HG03460 (cell line): ENCODE results near the gene CFAP97D1.

Source experiments
- ATAC-seq: cut with Tn5 transposase; IDR thresholded peaks from one replicate; pipeline ENCODE4 v1.9.1; 2021; ENCODE audit not compliant: unreplicated experiment

Gene CFAP97D1

DNA sequence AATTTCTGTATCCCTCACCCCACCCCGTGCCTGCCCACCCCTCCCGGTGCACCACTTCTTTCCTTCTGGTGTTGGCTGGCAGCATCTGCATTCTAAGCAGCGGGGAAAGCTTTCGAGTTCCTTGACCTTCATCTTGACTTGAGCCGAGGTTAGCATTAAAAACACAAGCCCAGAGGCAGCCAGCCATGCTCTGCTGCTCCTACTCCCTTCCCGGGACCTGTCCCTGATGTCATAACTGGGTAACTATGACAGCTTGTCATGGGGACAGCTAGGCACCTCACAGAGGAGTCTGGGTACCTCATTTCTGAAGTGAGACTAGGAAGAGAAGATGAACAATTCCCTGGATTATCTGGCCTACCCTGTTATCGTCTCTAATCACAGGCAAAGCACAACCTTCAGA is at the start of gene CFAP97D1:
Gene CFAP97D1, plus strand, starts transcription at position 301 of the 400 bp plus-strand sequence. Its CDS starts 28 bp downstream, at position 329.
- no peak for ATAC-seq

DNA sequence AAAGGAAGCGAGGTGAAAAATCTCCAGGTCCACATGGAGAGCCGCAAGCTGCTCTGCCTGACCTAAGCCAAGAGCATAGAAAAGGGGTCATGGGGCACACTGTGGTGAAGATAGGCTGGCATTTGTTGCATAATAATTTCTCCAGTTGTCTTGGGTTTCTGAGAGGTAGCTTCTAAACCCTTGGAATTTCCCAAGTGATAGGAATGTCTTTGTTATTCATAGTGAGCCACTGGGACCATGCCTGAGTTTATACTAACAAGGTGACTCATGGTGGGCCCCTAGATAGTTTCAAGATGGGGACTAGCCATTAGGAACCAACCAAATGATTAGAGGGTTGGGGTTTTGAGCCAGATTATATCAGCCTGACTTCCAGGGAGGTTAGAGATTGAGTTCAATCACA is 47.3 kb upstream of the CFAP97D1 start:
- ATAC-seq, result no peak

DNA sequence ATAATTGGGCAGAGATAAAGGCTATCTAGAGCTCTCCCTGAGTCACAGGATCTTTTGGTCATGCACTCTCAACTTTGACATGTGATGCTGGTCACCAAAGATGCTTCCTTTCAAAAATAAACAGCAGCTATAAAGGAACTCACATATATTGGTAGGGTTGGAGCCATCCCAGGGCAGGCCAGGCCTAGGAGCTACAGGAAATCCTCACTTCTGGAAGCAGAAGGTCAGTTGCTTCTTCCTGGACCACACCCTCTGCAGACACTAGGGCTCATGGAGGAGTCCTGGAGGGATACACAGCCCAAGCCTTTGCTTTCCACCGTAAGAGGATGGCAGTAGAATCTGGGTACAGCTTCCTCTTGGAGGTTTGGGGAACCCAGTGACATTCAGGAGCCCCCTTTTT is 46.3 kb upstream of the CFAP97D1 start:
- no peak for ATAC-seq

GRCh38 chr17:43734376-43734775 is 45.9 kb upstream of the CFAP97D1 start:
- ATAC-seq, result no peak

DNA sequence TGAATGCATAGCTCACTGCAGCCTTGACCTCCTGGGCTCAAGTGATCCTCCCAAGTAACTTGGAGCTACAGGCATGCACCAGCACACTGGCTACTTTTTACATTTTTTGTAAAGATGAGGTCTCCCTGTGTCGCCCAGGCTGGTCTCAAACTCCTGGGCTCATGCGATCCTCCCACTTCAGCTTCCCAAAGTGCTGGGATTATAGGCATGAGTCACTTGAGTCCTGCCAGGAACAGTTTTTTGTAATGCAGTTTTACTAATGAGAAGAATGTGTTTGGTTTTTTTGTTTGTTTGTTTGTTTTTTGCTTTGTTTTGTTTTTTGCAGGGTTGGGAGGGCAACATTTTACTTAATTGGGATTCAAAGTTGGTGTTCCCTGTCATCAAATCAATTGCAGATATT is 43.8 kb upstream of the CFAP97D1 start:
- no peak for ATAC-seq

- no peak for ATAC-seq
Measured at GRCh38 chr17:43737722-43738121, 42.5 kb upstream of the CFAP97D1 start.

DNA sequence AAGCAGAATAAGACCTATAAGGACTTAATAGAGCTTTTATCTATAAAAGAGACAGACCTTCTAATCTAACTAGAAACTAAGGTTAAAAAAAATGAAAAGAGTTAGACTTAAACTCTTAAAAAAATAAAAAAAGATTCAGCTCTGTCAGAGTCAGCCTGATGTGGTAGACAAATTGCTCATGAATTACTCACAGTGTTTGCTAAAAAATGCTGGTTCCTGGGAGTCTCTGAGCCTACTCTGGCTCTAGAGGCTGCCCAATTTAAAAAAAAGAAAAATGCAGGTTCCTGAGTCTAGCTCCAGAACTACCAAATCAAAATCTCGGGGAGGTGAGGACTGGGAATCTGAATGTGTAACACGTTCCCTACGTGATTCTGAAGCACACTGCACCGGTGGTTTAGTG is 39.7 kb upstream of the CFAP97D1 start:
- no peak for ATAC-seq

GRCh38 chr17:43741636-43742035 is 38.6 kb upstream of the CFAP97D1 start:
- no peak for ATAC-seq

GRCh38 chr17:43745541-43745940 is 34.7 kb upstream of the CFAP97D1 start:
- no peak for ATAC-seq

- ATAC-seq, result no peak
Measured at GRCh38 chr17:43750153-43750552, 30.1 kb upstream of the CFAP97D1 start.

DNA sequence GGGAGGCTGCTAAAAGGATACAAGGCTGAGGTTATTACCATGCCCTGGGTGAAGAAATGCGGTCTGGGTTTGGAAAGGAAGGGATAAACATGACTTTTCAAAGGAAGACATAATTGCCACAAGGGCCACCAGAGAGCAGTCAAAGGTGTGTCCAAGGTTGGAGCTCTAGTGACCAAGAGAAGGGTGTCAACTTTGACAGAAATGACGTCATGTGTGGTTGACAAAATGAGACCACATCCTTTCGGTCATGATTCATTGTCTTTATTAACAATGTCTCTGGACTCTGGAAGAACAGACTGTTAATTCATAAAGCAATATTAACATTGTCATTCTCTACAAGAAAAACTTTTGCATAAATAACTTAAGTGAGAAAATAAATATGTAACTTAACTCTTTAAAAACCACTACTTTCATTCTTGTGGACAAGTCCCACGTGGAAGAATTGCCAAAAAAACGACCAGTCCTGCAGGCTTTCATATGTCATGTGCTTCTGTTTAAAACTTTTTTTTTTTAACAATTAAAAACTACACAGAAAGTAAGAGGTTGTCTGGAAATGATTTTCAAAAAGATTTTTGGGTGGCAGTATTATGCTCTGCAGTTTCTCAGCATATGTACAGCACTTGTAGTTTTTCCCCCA is 26.6 kb upstream of the CFAP97D1 start:
- no peak for ATAC-seq

GRCh38 chr17:43754947-43755346 is 25.3 kb upstream of the CFAP97D1 start:
- no peak for ATAC-seq

DNA sequence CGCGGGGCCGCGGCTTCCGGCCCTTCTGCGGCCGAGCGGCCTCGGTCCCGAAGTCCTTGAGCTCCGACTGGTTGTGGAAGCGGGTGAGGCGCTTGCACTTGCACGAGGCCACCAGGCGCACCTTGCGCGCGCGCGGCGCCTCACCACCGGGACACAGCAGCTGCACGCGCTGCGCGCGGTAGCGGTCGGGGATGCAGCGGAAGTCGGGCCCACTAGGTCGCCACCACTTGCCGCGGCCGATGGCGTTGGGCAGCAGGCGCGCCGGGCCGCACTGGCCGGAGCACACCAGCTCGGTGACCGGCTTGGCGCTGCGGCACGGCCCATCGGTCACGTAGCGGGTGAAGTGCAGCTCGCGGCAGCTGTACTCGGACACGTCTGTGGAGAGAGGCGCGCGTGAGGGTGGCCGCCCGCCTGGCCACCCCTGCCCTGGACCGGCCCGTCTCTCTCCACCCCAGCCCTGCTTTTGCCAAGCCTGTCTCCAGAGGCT is 24.8 kb upstream of the CFAP97D1 start:
- no peak for ATAC-seq

DNA sequence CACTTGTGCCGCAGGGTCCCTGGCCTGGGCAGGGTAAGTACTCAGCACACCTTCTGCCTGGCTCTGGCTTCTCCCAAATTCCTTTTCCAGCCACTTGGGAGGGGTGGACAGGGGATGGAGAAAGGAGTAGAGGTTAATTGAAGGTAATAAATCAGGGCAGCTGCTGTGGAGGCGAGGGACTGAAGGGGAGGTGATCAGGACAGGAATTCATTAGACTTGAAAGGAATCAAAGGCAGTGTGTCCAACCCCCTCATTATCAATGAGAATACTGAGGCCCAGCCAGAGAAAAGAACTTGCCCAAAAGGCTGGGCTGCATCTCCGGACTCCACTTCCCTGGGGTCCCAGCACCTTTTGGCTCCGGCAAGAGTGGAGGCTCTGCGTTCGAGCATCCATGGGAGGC is 24.0 kb upstream of the CFAP97D1 start:
- no peak for ATAC-seq

DNA sequence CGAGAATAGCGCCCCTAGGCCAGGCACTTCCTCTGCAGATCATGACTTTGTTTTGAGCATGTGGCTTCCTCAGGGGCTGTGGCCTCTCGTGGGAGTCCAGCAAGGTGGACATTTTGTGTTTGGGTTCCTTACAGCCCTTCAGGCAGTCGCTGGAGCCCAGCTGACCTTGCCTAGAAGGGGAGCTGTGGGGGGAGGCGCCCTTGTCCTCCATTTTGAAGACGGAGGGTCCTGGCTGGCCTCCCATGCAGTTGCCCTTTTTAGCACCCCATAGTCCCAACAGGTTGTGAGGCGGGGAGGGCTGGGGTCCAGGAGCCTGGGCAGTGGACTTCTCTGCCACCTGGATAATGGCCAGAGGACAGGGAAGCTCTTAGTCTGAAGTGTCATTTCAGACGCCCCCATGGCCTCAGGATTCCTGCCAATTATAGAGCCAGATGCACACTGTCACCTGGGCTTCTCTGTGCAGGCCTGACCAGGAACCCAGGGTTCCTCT is 23.0 kb upstream of the CFAP97D1 start:
- no peak for ATAC-seq

- no peak for ATAC-seq
Measured at GRCh38 chr17:43758086-43758485, 22.1 kb upstream of the CFAP97D1 start.

- no peak for ATAC-seq
Measured at GRCh38 chr17:43758497-43759174, 21.6 kb upstream of the CFAP97D1 start, which contains the start of gene SOST. TSS of gene SOST (minus strand) at chr17:43758791. CDS start at chr17:43758741, 50 bp downstream.

DNA sequence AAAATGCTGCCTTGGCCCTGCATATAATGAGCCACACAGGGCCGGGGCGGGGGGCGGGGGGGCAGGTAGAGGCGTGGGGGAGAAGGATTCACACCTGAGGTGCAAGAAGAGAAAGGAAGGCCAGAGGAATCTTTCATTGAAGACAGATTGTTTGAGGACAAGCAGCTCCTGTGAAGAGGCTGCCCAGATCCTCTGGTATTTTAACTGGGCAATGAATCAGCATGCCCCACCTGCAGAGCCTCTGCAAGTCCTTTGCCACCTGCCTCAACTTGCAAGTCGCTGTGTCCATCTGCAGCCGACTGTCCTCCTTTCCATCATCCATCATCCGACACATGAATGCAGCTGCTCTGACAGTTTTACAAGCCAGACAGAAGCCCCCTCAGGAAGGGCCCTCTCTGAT is 20.4 kb upstream of the CFAP97D1 start:
- no peak for ATAC-seq

GRCh38 chr17:43760254-43760852 is 19.9 kb upstream of the CFAP97D1 start:
- no peak for ATAC-seq

GRCh38 chr17:43766413-43767052 is 13.7 kb upstream of the CFAP97D1 start:
- no peak for ATAC-seq

DNA sequence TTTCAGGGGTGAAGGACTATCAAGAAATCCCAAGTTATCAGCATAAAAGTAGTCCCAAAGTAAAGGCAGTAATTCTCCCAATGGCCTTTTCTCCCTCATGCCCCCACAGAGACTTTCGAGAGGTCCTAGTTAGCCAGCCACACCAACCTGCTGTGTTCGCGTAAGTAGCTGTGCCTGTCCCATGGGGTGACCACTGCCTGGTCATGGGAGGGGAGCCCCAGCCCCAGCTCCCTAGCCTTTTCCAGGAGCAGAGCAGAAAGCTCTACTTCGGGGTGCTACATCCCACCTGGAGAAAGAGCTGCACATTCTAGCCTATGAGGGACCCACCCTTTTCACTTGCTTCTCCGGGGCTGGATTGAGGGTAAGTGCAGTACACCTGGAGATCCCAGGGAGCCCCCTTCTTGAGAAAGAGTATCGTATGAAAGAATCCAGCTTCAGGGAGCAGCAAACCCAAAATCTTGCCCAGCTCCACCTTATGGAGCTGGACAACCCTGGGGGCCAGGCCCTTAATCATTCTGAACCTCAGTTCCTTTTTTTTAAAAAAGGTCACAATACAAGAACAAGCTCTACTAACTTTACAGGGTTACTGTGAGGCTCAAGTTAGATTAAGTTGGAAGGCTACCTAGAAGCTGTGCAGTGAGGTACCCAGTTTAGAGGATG is 13.1 kb upstream of the CFAP97D1 start:
- no peak for ATAC-seq
